Measurements from ENCODE around the gene RPLP2. TPM values are rescaled to one million over a fixed set of nuclear protein-coding genes. Genes with fewer than 3 reads are reported as not detected.
A peak's percentile ranks its signal among the peaks of the same experiment; 100 is the strongest.

The RPLP2 gene
- total RNA-seq, 1 experiment from 2014 or later, result 1,270 TPM

DNA sequence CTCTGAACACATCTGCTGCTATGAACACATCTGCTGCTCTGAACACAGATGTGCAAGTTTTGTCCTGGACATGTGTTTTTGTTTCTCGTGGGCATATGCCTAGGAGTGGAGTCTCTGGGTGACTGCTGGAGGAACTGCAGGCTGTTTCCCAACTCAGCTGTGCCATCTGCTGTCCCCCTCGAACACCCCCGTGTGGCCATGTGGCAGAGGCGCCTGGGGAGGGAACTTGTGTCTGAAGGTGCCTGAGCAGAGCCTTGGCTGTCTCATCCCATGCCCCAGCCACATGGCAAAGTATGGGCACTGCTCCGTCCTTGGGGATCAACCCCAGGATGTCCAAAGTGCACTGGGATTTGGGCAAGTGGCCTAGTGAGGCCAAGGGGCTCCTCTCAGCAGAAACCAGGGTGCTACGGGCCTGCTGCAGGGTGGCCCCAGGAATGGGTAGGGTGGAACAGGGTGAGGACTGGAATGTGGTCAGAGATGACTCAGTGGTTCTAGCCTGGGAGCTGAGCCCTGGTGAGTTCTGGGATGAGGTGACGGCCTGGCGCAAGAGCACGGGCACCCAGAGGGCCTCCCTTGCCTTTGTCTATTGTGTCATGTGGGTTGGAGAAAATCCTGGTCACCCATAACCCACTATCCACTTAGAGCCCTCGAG lies 47.2 kb upstream of the RPLP2 start:
- POLR2A ChIA-PET (ENCODE audit: unreplicated experiment), result interaction anchor here (0.6 to 1.0 kb wide), 2 partner anchors 36 to 55 kb away, joined by 4 to 7 read pairs; no protein-coding TSS in a partner anchor
- Histone ChIP-seq H2AFZ (no peak overlapping the region), H3K9me3 (ENCODE audit: insufficient read depth, low read depth) (no peaks in the 10 kb centered on the region), H3K36me3 (ENCODE audit: low read depth) (peaks cover 13% of the 10 kb centered on the region; the same call in 1 of the 2 replicates), H3K27ac (peak overlapping the region; percentile 90), H4K20me1 (ENCODE audit: insufficient read depth) (peaks cover 21% of the 10 kb centered on the region), H3K79me2 (ENCODE audit: low read depth) (peaks cover 8% of the 10 kb centered on the region), H3K4me2 (peak overlapping the region; percentile 69), H3F3A (ENCODE audit: insufficient read depth, low read depth) (peaks cover 88% of the 10 kb centered on the region), H3K27me3 (ENCODE audit: insufficient read depth, low read depth) (no peaks in the 10 kb centered on the region), H3K4me1 (replicated peaks; ENCODE audit: insufficient read depth) (peaks cover 30% of the 10 kb centered on the region), H3K9me2 (ENCODE audit: insufficient read depth) (no peaks in the 10 kb centered on the region), H3K4me3 (peak overlapping the region; percentile 28; the same call in 1 of the 2 replicates)
- CTCF ChIA-PET, result interaction anchor here (1.3 kb wide), 1 partner anchor 35 kb away, joined by 7 read pairs; no protein-coding TSS in a partner anchor
- BruUV-seq (replicated peaks), result TSS peak; percentile 51
- no peak for TF ChIP-seq EZH2 (IDR thresholded peaks at IDR 0.05; ENCODE audit: low read depth)
- TF ChIP-seq, protein P1, sequence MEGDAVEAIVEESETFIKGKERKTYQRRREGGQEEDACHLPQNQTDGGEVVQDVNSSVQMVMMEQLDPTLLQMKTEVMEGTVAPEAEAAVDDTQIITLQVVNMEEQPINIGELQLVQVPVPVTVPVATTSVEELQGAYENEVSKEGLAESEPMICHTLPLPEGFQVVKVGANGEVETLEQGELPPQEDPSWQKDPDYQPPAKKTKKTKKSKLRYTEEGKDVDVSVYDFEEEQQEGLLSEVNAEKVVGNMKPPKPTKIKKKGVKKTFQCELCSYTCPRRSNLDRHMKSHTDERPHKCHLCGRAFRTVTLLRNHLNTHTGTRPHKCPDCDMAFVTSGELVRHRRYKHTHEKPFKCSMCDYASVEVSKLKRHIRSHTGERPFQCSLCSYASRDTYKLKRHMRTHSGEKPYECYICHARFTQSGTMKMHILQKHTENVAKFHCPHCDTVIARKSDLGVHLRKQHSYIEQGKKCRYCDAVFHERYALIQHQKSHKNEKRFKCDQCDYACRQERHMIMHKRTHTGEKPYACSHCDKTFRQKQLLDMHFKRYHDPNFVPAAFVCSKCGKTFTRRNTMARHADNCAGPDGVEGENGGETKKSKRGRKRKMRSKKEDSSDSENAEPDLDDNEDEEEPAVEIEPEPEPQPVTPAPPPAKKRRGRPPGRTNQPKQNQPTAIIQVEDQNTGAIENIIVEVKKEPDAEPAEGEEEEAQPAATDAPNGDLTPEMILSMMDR (conservative IDR thresholded peaks at IDR 0.05), result peak; percentile 50; the same call in 1 of the 2 replicates
- intact Hi-C loops (cut with micrococcal nuclease; ENCODE audit: unreplicated experiment), result loop anchor here (1.0 to 5.0 kb wide), 3 partner anchors 34 to 100 kb away; no protein-coding TSS in a partner anchor
- peak; percentile 83 to 93 for DNase-seq

DNA sequence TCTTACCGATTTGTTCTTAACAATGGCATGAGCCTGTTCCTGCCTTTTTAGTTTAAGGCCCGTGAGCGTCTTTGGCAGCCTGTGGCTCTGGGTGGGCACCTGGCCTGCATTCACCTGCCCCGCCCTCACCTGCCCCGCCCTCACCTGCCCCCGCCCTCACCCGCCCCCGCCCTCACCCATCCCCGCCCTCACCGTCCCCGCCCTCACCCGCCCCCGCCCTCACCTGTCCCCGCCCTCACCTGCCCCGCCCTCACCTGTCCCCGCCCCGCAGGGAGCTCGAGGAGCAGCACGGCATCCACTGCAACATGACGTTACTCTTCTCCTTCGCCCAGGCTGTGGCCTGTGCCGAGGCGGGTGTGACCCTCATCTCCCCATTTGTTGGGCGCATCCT lies 46.7 kb upstream of the RPLP2 start:
- Histone ChIP-seq H3K4me3 (no peak overlapping the region), H3K4me1 (replicated peaks; ENCODE audit: insufficient read depth) (peaks cover 30% of the 10 kb centered on the region), H3K27ac (peak overlapping the region; percentile 90), H3F3A (ENCODE audit: insufficient read depth, low read depth) (peaks cover 84% of the 10 kb centered on the region), H3K9me3 (ENCODE audit: insufficient read depth, low read depth) (no peaks in the 10 kb centered on the region), H3K79me2 (ENCODE audit: low read depth) (peaks cover 3% of the 10 kb centered on the region), H4K20me1 (ENCODE audit: insufficient read depth) (peaks cover 20% of the 10 kb centered on the region), H3K36me3 (ENCODE audit: low read depth) (peaks cover 13% of the 10 kb centered on the region; the same call in 1 of the 2 replicates), H3K9me2 (ENCODE audit: insufficient read depth) (no peaks in the 10 kb centered on the region), H3K4me2 (peak overlapping the region; percentile 69), H3K27me3 (ENCODE audit: insufficient read depth, low read depth) (no peaks in the 10 kb centered on the region), H2AFZ (no peak overlapping the region)
- POLR2A ChIA-PET (ENCODE audit: unreplicated experiment), result interaction anchor here (0.5 to 1.0 kb wide), 3 partner anchors 15 to 519 kb away, joined by 4 to 7 read pairs (median 6); no protein-coding TSS in a partner anchor
- no peak for DNase-seq
- BruUV-seq (replicated peaks), result no TSS peak
- intact Hi-C loops (cut with micrococcal nuclease; ENCODE audit: unreplicated experiment), result loop anchor here (5.0 kb wide), 1 partner anchor 101 kb away; no protein-coding TSS in a partner anchor
- TF ChIP-seq, protein P1 (conservative IDR thresholded peaks at IDR 0.05), result no peak
- TF ChIP-seq EZH2 (IDR thresholded peaks at IDR 0.05; ENCODE audit: low read depth), result no peak
- CTCF ChIA-PET, result interaction anchor here (0.7 to 1.3 kb wide), 2 partner anchors 35 to 303 kb away, joined by 3 to 7 read pairs; no protein-coding TSS in a partner anchor

DNA sequence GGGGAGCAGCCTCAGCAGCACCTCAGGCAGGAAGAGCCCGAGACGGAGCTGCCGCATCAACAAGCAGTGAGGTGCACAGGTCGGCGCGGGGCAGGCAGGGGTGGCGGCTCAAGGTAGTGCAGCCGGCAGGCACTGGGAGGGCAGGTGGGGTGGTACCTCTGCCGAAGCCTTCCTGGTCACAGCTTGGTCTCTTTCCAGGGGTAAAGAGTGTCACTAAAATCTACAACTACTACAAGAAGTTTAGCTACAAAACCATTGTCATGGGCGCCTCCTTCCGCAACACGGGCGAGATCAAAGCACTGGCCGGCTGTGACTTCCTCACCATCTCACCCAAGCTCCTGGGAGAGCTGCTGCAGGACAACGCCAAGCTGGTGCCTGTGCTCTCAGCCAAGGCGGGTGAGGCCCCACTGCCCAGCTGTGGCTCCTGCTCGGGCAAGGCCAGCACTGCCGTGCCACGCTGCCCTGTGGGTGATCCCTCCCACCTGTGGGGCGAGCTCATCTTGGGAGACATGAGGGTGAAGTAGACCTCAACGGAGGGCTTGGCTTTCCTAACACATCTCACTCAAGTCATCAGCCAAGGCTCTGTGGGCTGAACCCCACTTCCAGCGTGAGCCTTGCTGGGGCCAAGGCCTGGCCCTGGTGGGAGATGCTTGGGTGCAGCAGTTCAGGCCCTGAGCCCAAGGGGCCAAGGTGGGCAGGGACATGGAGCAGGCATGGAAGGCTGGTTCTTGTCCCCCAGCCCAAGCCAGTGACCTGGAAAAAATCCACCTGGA lies 46.0 kb upstream of the RPLP2 start:
- H3K27ac ChIP-seq, result peak overlapping the region; percentile 68
- H3K9me2 ChIP-seq (ENCODE audit: insufficient read depth), result no peaks in the 10 kb centered on the region
- TSS peak; percentile 5 for BruUV-seq (replicated peaks)
- H2AFZ ChIP-seq, result no peak overlapping the region
- H3K4me3 ChIP-seq, result no peak overlapping the region
- ChIA-PET POLR2A (ENCODE audit: unreplicated experiment) (interaction anchor here (0.5 to 1.0 kb wide), 4 partner anchors 12 to 520 kb away, joined by 4 to 17 read pairs (median 6); no protein-coding TSS in a partner anchor), CTCF (interaction anchor here (0.7 to 1.3 kb wide), 2 partner anchors 36 to 303 kb away, joined by 3 to 7 read pairs; no protein-coding TSS in a partner anchor)
- intact Hi-C loops (cut with micrococcal nuclease; ENCODE audit: unreplicated experiment), result loop anchor here (5.0 kb wide), 1 partner anchor 101 kb away; no protein-coding TSS in a partner anchor
- H3K4me1 ChIP-seq (replicated peaks; ENCODE audit: insufficient read depth), result peaks cover 30% of the 10 kb centered on the region
- H3K79me2 ChIP-seq (ENCODE audit: low read depth), result no peaks in the 10 kb centered on the region; the same call in 1 of the 2 replicates
- no peaks in the 10 kb centered on the region for H3K27me3 ChIP-seq (ENCODE audit: insufficient read depth, low read depth)
- H4K20me1 ChIP-seq (ENCODE audit: insufficient read depth), result peaks cover 20% of the 10 kb centered on the region
- H3K9me3 ChIP-seq (ENCODE audit: insufficient read depth, low read depth), result no peaks in the 10 kb centered on the region
- TF ChIP-seq EZH2 (IDR thresholded peaks at IDR 0.05; ENCODE audit: low read depth), result no peak
- H3F3A ChIP-seq (ENCODE audit: insufficient read depth, low read depth), result peaks cover 81% of the 10 kb centered on the region
- DNase-seq, result no peak
- H3K36me3 ChIP-seq (ENCODE audit: low read depth), result peaks cover 13% of the 10 kb centered on the region; the same call in 1 of the 2 replicates
- H3K4me2 ChIP-seq, result peak overlapping the region; percentile 67
